ENCODE results near the gene HNRNPA2B1.

DNA sequence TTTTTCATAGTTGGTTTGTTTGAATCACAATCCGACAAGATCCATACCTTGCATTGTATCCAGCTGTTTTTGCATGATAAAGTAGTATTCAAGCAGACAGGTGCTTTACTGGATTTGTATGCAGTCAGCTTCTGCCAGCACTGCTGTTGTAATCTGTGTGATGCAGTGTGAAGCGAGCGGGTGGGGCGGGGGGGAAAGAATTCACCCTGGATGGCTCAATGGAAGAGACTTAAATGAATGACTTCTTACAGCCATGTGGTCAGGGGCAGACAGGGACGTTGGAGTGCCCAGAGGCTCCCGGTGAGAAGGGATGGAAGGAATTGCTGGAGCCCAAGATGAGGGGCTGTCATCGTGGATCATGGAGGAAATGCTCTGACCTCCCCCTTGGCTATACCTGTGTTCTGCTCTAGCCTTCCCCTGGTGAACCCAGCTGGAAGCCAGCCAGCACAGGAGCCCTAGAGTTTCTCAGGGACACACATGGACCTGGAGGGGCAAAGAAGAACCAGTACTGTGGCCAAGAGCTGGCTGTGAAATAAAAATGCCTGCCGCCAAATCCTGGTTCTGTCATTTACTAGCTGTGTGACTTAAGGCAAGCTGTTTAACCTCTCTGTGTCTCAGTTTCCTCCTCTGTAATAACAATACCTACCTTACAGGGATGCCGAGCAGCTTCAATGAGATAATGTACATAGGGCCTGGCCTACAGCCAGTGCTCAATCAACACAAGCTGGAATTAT lies 34.4 kb downstream of the HNRNPA2B1 start:
- no peak for TF ChIP-seq POLR2AphosphoS5 (IDR thresholded peaks at IDR 0.05)
- TF ChIP-seq CTCF (IDR thresholded peaks at IDR 0.05): no peak
- TF ChIP-seq POLR2A (IDR thresholded peaks at IDR 0.05): no peak
- TF ChIP-seq EP300 (IDR thresholded peaks at IDR 0.05): no peak

Measured in upper lobe of left lung (tissue), 4 donors.